GM12878 (cell line): Measurements from ENCODE around the gene SIK3. TPM values are rescaled to one million over a fixed set of nuclear protein-coding genes. Genes with fewer than 3 reads are reported as not detected.

Experiments used
- ATAC-seq: fragments of 200-7000 bp; cut with Tn5 transposase; 3 replicates; pipeline ENCODE4 v1.9.1; 2020; ENCODE audit warnings: mild to moderate bottlenecking, moderate library complexity
- BruUV-seq: library from RNA; stranded (reverse); fragments of 400-500 nt; replicated peaks from 2 replicates; lab custom pipeline; 2021; lab: Mats Ljungman, UMichigan
- CTCF ChIA-PET: fragments of 300-600 bp; sonication (Branson Sonifier 250); formaldehyde crosslinking; extraction: SDS; loops from one replicate; lab custom pipeline; 2021; ENCODE audit warnings: inconsistent platforms; lab: Yijun Ruan, JAX
- POLR2A ChIA-PET: fragments of 350-600 bp; formaldehyde crosslinking; extraction: SDS; loops from one replicate; lab custom pipeline; 2021; ENCODE audit warnings: inconsistent platforms; lab: Charles Lee
- RAD21 ChIA-PET: fragments of 300-600 bp; sonication (Branson Sonifier 250); formaldehyde crosslinking; loops from one replicate; lab custom pipeline; 2023; ENCODE audit warnings: antibody characterized with exemption; ENCODE audit not compliant: unreplicated experiment; lab: Charles Lee
- SMC1A ChIA-PET: fragments of 300-600 bp; sonication (Branson Sonifier 250); formaldehyde crosslinking; loops from one replicate; lab custom pipeline; 2023; ENCODE audit not compliant: unreplicated experiment, uncharacterized antibody; lab: Charles Lee
- DNase-seq: peaks from one replicate; pipeline ENCODE4 v3.0.0-alpha.2; 2011; ENCODE audit warnings: low read depth, low spot score
- FAIRE-seq: peaks from 3 replicates; lab custom pipeline; 2011; peaks lifted over from hg19 to GRCh38; lab: Jason Lieb, UNC
- H2AFZ ChIP-seq: 2 replicates; pipeline ENCODE4 v1.6.0; 2011; ENCODE audit warnings: low read depth, low read length, control low read depth; ENCODE audit not compliant: control insufficient read depth
- H3K27ac ChIP-seq: 2 replicates; pipeline ENCODE4 v1.5.1; 2011; ENCODE audit warnings: control low read depth; ENCODE audit not compliant: control insufficient read depth, insufficient read depth
- H3K27me3 ChIP-seq, 2 experiments: replicated peaks in 1 of 2; 2 replicates each; pipeline versions ENCODE4 v1.6.0 to v1.6.1; 2011; ENCODE audit warnings: low read length in 1 of 2; ENCODE audit not compliant: control insufficient read depth in 2 of 2, insufficient read depth in 2 of 2
- H3K36me3 ChIP-seq, 2 experiments: 2 replicates each; pipeline ENCODE4 v1.5.1; 2011; ENCODE audit warnings: low read length in 1 of 2; ENCODE audit not compliant: control insufficient read depth in 2 of 2, insufficient read depth in 2 of 2
- H3K4me1 ChIP-seq: 2 replicates; pipeline ENCODE4 v1.6.1; 2011; ENCODE audit warnings: mild to moderate bottlenecking, low read length, moderate library complexity, mixed read lengths; ENCODE audit not compliant: control insufficient read depth, insufficient read depth
- H3K4me2 ChIP-seq: 2 replicates; pipeline ENCODE4 v1.6.0; 2011; ENCODE audit warnings: control low read depth; ENCODE audit not compliant: control insufficient read depth, insufficient read depth
- H3K4me3 ChIP-seq: fragments of 200-600 bp; sonication (generic); 2 replicates; pipeline ENCODE4 v1.5.1; 2016
- H3K79me2 ChIP-seq: 2 replicates; pipeline ENCODE4 v1.6.0; 2011; ENCODE audit warnings: low read length; ENCODE audit not compliant: control insufficient read depth, insufficient read depth
- H3K9ac ChIP-seq: 2 replicates; pipeline ENCODE4 v1.8.0; 2011; ENCODE audit warnings: low read length, control low read depth, mixed read lengths; ENCODE audit not compliant: control insufficient read depth, insufficient read depth
- H3K9me3 ChIP-seq: replicated peaks from 3 replicates; pipeline ENCODE4 v1.5.1; 2011; ENCODE audit warnings: mild to moderate bottlenecking, low read length; ENCODE audit not compliant: control insufficient read depth, insufficient read depth
- H4K20me1 ChIP-seq: 2 replicates; pipeline ENCODE4 v1.6.0; 2011; ENCODE audit not compliant: control insufficient read depth, insufficient read depth
- BRCA1 ChIP-seq: IDR thresholded peaks from 2 replicates; pipeline ENCODE4 v1.6.1; 2011; ENCODE audit warnings: low read depth, low read length, improper control_type of control experiment
- CBX5 ChIP-seq: sonication (generic); IDR thresholded peaks from 2 replicates; pipeline ENCODE4 v1.6.1; 2016; ENCODE audit warnings: low read depth, moderate library complexity, mild to moderate bottlenecking, inconsistent platforms
- ESRRA ChIP-seq: IDR thresholded peaks from 2 replicates; pipeline ENCODE4 v1.6.1; 2012; ENCODE audit warnings: mild to moderate bottlenecking, low read length, improper control_type of control experiment
- FOXK2 ChIP-seq: fragments of 450-650 bp; IDR thresholded peaks from 2 replicates; pipeline ENCODE4 v1.6.1; 2017; ENCODE audit warnings: mild to moderate bottlenecking, moderate library complexity
- WRNIP1 ChIP-seq: IDR thresholded peaks from 2 replicates; pipeline ENCODE4 v1.6.1; 2011; ENCODE audit warnings: low read depth, low read length, improper control_type of control experiment, borderline replicate concordance
- ZBED1 ChIP-seq: IDR thresholded peaks from 2 replicates; pipeline ENCODE4 v1.6.1; 2016; ENCODE audit warnings: borderline replicate concordance
- WGBS: methylation state at CpG from one replicate; pipeline ENCODE4 v1.1.6; 2016; ENCODE audit warnings: low lambda C conversion rate; ENCODE audit not compliant: insufficient replicate concordance, insufficient coverage; ENCODE audit errors: missing lambda C conversion rate; 5-methylcytosine and 5-hydroxymethylcytosine counted together
- in situ Hi-C: fragments of 300-500 bp; cut with MboI; formaldehyde crosslinking; loops from 9 replicates; pipeline ENCODE4 v1.14.3; 2018; ENCODE audit warnings: mixed read lengths
- intact Hi-C: fragments of 100-400 bp; cut with micrococcal nuclease; formaldehyde crosslinking; loops from one replicate; pipeline ENCODE4 v1.14.2; 2022; ENCODE audit not compliant: unreplicated experiment
- polyA plus RNA-seq, 11 experiments: library from polyadenylated mRNA; depleted of rRNA in 4 of 11; unstranded in 6 of 11; stranded (reverse) in 5 of 11; fragments of >200 nt; fragmentation: Nextera tagmentation in 4 of 11; fragmentation: Illumina TruSeq in 1 of 11; extraction: Ambion mirVana in 4 of 11; extraction: Trizol in 1 of 11; gene quantifications; 1 replicate in 1 of 11; 2 replicates in 10 of 11; pipeline versions ENCODE4 v1.2.1 to v1.2.3, GENCODE V29; 2011 to 2016; ENCODE audit warnings: inconsistent platforms in 2 of 11, missing spikeins in 2 of 11, low read depth in 1 of 11
- total RNA-seq, 4 experiments: library from RNA; depleted of rRNA in 3 of 4; stranded (reverse); fragments of >200 nt in 3 of 4; fragmentation: Illumina TruSeq in 1 of 4; extraction: Trizol in 1 of 4; gene quantifications; 2 replicates each; pipeline versions ENCODE4 v1.2.1 to v1.2.3, GENCODE V29; 2013 to 2021
- TF ChIP-seq, protein P1 (sequence below): IDR thresholded peaks from 2 replicates; pipeline ENCODE4 v1.6.1; 2011; ENCODE audit warnings: low read depth, mild to moderate bottlenecking, low read length, moderate library complexity, borderline replicate concordance; ENCODE audit errors: extremely low read depth
- TF ChIP-seq, protein P2 (sequence below): fragments of 450-650 bp; IDR thresholded peaks from 2 replicates; pipeline ENCODE4 v1.6.1; 2017; ENCODE audit warnings: mild to moderate bottlenecking, low read depth, inconsistent platforms; ENCODE audit not compliant: poor library complexity, severe bottlenecking
- TF ChIP-seq, protein P3 (sequence below): fragments of 450-650 bp; IDR thresholded peaks from 2 replicates; pipeline ENCODE4 v1.6.1; 2018; ENCODE audit warnings: mild to moderate bottlenecking, low read depth, moderate library complexity; ENCODE audit not compliant: partially characterized antibody
- TF ChIP-seq, protein P4 (sequence below): fragments of 450-650 bp; IDR thresholded peaks from 2 replicates; pipeline ENCODE4 v1.6.1; 2017; ENCODE audit warnings: mild to moderate bottlenecking

The SIK3 gene
- total and polyA plus RNA-seq, 10 of the 15 experiments (the other 5 are each of a cell fraction or from before 2014, with no cell fraction given), result 2.5 to 31.9 (median 11.1) TPM

DNA sequence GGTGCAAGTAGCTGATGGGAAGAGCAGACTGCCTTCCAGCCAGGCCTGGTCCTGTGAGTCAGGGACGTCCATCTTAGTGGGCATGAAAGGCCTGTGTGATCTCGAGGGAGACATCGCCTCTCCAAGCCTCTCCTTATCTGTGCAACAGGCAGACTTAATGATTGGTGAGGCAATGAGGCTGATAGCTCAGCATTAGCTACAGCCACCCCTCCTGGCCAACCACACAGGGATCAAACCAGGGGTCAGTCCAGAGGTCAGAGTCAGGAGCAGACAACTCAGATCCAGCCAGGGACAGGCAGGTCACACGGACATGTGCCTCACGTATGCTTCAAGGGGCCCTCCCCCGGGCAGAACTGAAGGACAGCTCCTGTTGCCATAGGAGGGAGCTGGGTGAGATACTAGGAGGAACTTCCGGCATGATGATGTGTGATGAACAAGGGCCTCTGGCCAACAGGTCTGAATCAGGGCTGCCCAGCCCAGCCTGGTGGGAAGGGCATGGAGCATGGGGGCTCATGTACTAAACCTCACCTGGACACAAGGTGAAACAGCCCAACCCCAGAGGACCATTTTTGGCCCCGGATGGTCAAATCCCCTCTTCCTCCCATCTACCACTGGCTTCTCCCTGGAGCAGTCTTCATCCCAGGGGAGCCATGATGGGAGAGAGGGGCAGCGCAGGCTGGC lies 271.3 kb downstream of the SIK3 start:
- no peak for FAIRE-seq
- 13% methylated on average over 9 of the region's 9 CpGs for WGBS
- ChIA-PET SMC1A (no interaction called here), CTCF (interaction anchor here (0.8 kb wide), 1 partner anchor 9 kb away, joined by 3 read pairs; no protein-coding TSS in a partner anchor)
- intact Hi-C loops, result no loop called here
- no peak overlapping the region for H2AFZ ChIP-seq
- in situ Hi-C loops, result no loop called here
- no peak overlapping the region for H3K4me2 ChIP-seq
- no peaks in the 10 kb centered on the region for H3K9me3 ChIP-seq
- no peak for TF ChIP-seq ESRRA
- TF ChIP-seq, protein P1, sequence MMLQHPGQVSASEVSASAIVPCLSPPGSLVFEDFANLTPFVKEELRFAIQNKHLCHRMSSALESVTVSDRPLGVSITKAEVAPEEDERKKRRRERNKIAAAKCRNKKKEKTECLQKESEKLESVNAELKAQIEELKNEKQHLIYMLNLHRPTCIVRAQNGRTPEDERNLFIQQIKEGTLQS, result no peak
- TF ChIP-seq, protein P2, sequence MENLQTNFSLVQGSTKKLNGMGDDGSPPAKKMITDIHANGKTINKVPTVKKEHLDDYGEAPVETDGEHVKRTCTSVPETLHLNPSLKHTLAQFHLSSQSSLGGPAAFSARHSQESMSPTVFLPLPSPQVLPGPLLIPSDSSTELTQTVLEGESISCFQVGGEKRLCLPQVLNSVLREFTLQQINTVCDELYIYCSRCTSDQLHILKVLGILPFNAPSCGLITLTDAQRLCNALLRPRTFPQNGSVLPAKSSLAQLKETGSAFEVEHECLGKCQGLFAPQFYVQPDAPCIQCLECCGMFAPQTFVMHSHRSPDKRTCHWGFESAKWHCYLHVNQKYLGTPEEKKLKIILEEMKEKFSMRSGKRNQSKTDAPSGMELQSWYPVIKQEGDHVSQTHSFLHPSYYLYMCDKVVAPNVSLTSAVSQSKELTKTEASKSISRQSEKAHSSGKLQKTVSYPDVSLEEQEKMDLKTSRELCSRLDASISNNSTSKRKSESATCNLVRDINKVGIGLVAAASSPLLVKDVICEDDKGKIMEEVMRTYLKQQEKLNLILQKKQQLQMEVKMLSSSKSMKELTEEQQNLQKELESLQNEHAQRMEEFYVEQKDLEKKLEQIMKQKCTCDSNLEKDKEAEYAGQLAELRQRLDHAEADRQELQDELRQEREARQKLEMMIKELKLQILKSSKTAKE, result no peak
- TF ChIP-seq BRCA1, result no peak
- no peak for TF ChIP-seq WRNIP1
- TF ChIP-seq, protein P3, sequence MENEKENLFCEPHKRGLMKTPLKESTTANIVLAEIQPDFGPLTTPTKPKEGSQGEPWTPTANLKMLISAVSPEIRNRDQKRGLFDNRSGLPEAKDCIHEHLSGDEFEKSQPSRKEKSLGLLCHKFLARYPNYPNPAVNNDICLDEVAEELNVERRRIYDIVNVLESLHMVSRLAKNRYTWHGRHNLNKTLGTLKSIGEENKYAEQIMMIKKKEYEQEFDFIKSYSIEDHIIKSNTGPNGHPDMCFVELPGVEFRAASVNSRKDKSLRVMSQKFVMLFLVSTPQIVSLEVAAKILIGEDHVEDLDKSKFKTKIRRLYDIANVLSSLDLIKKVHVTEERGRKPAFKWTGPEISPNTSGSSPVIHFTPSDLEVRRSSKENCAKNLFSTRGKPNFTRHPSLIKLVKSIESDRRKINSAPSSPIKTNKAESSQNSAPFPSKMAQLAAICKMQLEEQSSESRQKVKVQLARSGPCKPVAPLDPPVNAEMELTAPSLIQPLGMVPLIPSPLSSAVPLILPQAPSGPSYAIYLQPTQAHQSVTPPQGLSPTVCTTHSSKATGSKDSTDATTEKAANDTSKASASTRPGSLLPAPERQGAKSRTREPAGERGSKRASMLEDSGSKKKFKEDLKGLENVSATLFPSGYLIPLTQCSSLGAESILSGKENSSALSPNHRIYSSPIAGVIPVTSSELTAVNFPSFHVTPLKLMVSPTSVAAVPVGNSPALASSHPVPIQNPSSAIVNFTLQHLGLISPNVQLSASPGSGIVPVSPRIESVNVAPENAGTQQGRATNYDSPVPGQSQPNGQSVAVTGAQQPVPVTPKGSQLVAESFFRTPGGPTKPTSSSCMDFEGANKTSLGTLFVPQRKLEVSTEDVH, result no peak
- TF ChIP-seq, protein P4, sequence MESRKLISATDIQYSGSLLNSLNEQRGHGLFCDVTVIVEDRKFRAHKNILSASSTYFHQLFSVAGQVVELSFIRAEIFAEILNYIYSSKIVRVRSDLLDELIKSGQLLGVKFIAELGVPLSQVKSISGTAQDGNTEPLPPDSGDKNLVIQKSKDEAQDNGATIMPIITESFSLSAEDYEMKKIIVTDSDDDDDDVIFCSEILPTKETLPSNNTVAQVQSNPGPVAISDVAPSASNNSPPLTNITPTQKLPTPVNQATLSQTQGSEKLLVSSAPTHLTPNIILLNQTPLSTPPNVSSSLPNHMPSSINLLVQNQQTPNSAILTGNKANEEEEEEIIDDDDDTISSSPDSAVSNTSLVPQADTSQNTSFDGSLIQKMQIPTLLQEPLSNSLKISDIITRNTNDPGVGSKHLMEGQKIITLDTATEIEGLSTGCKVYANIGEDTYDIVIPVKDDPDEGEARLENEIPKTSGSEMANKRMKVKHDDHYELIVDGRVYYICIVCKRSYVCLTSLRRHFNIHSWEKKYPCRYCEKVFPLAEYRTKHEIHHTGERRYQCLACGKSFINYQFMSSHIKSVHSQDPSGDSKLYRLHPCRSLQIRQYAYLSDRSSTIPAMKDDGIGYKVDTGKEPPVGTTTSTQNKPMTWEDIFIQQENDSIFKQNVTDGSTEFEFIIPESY, result no peak
- no peak for TF ChIP-seq FOXK2
- no peak for TF ChIP-seq ZBED1
- no peak for TF ChIP-seq CBX5
- TF ChIP-seq, all 136 proteins: peak for 0
- H3K36me3 ChIP-seq, result no peaks in the 10 kb centered on the region
- H3K4me3 ChIP-seq, result no peak overlapping the region
- ChIA-PET RAD21 (no interaction called here), POLR2A (no interaction called here)
- no peak overlapping the region for H3K27ac ChIP-seq
- ATAC-seq (no peak), DNase-seq (no peak)
- no peak overlapping the region for H3K9ac ChIP-seq
- H3K4me1 ChIP-seq, result no peaks in the 10 kb centered on the region
- no TSS peak for BruUV-seq
- H3K27me3 ChIP-seq, result no peaks in the 10 kb centered on the region
- H3K79me2 ChIP-seq, result no peaks in the 10 kb centered on the region
- no peaks in the 10 kb centered on the region for H4K20me1 ChIP-seq
